Activated CD8-positive, alpha-beta memory T cell treated with anti-CD3 and anti-CD28 coated beads, Interleukin-2, amount 10 ng/mL, durations not matched to agents 7 days and 5 days (primary cell): ENCODE measurements around the gene TMA16. TPM values are rescaled to one million over a fixed set of nuclear protein-coding genes. Genes with fewer than 3 reads are reported as not detected.

Experiments used
- ATAC-seq: fragments of 150-1000 bp; cut with Tn5 transposase; one replicate; pipeline ENCODE4 v1.10.0; 2021; ENCODE audit warnings: moderate library complexity
- CTCF ChIA-PET: fragments of 350-600 bp; sonication (Branson Sonifier 250); formaldehyde crosslinking; loops from one replicate; lab custom pipeline; 2021; ENCODE audit warnings: antibody characterized with exemption; lab: Charles Lee
- DNase-seq: peaks from one replicate; pipeline ENCODE4 v3.0.0-alpha.2; 2020
- H3K27ac Mint-ChIP-seq: one replicate; pipeline ENCODE4 v1.8.0; 2021; ENCODE audit warnings: mild to moderate bottlenecking, mixed read lengths
- H3K27me3 Mint-ChIP-seq: one replicate; pipeline ENCODE4 v1.8.0; 2021; ENCODE audit warnings: mixed read lengths
- H3K36me3 Mint-ChIP-seq: one replicate; pipeline ENCODE4 v1.8.0; 2021; ENCODE audit warnings: mild to moderate bottlenecking, mixed read lengths
- H3K4me1 Mint-ChIP-seq: one replicate; pipeline ENCODE4 v1.8.0; 2021; ENCODE audit warnings: mixed read lengths
- H3K4me3 Mint-ChIP-seq: one replicate; pipeline ENCODE4 v1.8.0; 2021; ENCODE audit warnings: mild to moderate bottlenecking, moderate library complexity, mixed read lengths
- H3K9me3 Mint-ChIP-seq: one replicate; pipeline ENCODE4 v1.8.0; 2022; ENCODE audit warnings: low read depth, mixed read lengths
- total RNA-seq, 2 experiments: library from RNA; stranded (reverse); gene quantifications; one replicate each; pipeline ENCODE4 v1.2.3, GENCODE V29; 2021

TMA16 gene
- total RNA-seq, 2 experiments from 2014 or later, result 36.5 to 47.1 TPM

DNA sequence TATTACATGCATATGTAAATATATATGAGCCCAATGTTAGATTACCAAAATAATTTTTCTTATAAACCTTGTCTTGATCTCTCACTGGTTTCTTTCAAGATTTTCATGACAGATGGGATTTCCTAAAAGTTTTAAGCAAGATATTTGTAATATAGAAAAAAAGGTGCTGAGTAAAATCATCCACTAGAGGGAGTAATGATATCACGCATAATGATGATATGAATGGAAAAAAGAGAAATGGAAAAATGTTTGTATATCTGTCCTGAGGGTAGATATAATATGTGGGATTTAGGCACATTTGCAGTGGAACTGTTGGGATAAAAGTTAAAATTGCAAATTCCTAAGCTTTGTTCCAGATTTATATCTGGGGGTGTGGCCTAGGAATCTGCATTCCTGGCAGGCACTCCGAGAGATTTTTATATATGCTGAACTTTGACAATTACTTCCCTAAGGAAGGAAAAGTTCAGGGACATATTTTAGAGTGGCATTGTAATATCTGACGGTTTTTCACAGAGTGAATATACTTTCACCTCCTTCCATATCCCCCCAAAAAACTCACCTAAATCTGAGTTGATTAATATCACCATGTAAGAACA, 60.5 kb downstream of the TMA16 start:
- CTCF ChIA-PET, result interaction anchor here (1.8 to 2.5 kb wide), 3 partner anchors 119 to 200 kb away, joined by 5 to 7 read pairs (median 6); no protein-coding TSS in a partner anchor
- H3K27me3 Mint-ChIP-seq, result no peaks in the 10 kb centered on the region

DNA sequence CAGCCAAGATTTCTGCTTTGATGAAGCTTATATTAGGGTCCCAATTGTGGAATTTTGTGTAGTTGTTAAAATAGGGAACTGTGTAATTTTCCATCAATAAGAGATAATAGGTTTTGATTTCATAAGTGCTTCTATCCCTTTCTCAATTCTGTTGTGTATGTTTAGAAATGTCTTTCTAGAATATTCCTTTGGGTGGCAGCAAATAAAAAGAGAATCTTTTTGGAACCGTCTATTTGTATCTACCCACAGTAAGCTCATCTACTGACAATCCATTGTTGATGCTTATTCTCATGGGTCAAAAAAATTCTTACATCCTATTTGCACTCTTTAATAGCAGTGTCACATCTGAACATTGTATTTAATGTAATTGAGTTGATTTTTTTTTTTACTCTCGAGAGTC, 61.7 kb downstream of the TMA16 start:
- DNase-seq (no peak), ATAC-seq (no peak)
- CTCF ChIA-PET, result interaction anchor here (0.6 to 2.5 kb wide), 6 partner anchors 10 to 1176 kb away, joined by 3 to 7 read pairs (median 4); no protein-coding TSS in a partner anchor
- Mint-ChIP-seq H3K27me3 (no peaks in the 10 kb centered on the region), H3K4me3 (no peak overlapping the region), H3K36me3 (no peaks in the 10 kb centered on the region), H3K4me1 (peaks cover 12% of the 10 kb centered on the region), H3K9me3 (no peaks in the 10 kb centered on the region), H3K27ac (no peak overlapping the region)

More for the DNA sequence above, 60.5 kb downstream of the TMA16 start:
- Mint-ChIP-seq H3K4me3 (no peak overlapping the region), H3K27ac (no peak overlapping the region), H3K36me3 (no peaks in the 10 kb centered on the region), H3K4me1 (peaks cover 16% of the 10 kb centered on the region), H3K9me3 (no peaks in the 10 kb centered on the region)
- no peak for DNase-seq
- no peak for ATAC-seq

- DNase-seq (no peak), ATAC-seq (no peak)
- Mint-ChIP-seq H3K4me3 (no peak overlapping the region), H3K9me3 (no peaks in the 10 kb centered on the region), H3K27me3 (no peaks in the 10 kb centered on the region), H3K36me3 (no peaks in the 10 kb centered on the region), H3K27ac (no peak overlapping the region), H3K4me1 (peaks cover 12% of the 10 kb centered on the region)
- CTCF ChIA-PET, result interaction anchor here (0.9 to 2.5 kb wide), 4 partner anchors 11 to 1175 kb away, joined by 3 to 7 read pairs (median 5); no protein-coding TSS in a partner anchor
Observed at GRCh38 chr4:163556650-163557391, 62.3 kb downstream of the TMA16 start.

- no peaks in the 10 kb centered on the region for H3K36me3 Mint-ChIP-seq
- DNase-seq, result no peak
- H3K9me3 Mint-ChIP-seq, result no peaks in the 10 kb centered on the region
- no peak overlapping the region for H3K4me3 Mint-ChIP-seq
- peaks cover 12% of the 10 kb centered on the region for H3K4me1 Mint-ChIP-seq
- CTCF ChIA-PET, result interaction anchor here (0.7 to 1.4 kb wide), 3 partner anchors 12 to 1172 kb away, joined by 3 to 5 read pairs (median 4); no protein-coding TSS in a partner anchor
- peak; percentile 49 for ATAC-seq
- H3K27ac Mint-ChIP-seq, result no peak overlapping the region
- no peaks in the 10 kb centered on the region for H3K27me3 Mint-ChIP-seq
Observed at GRCh38 chr4:163558539-163559044, 64.1 kb downstream of the TMA16 start.

GRCh38 chr4:163562496-163562895, 68.0 kb downstream of the TMA16 start:
- no peaks in the 10 kb centered on the region for H3K9me3 Mint-ChIP-seq
- no peak overlapping the region for H3K27ac Mint-ChIP-seq
- ATAC-seq (no peak), DNase-seq (no peak)
- no peak overlapping the region for H3K4me3 Mint-ChIP-seq
- peaks cover 12% of the 10 kb centered on the region for H3K4me1 Mint-ChIP-seq
- H3K36me3 Mint-ChIP-seq, result no peaks in the 10 kb centered on the region
- CTCF ChIA-PET, result interaction anchor here (1.7 to 2.0 kb wide), 2 partner anchors 12 to 13 kb away, joined by 5 to 9 read pairs; no protein-coding TSS in a partner anchor
- no peaks in the 10 kb centered on the region for H3K27me3 Mint-ChIP-seq

GRCh38 chr4:163563592-163563991, 69.1 kb downstream of the TMA16 start:
- H3K27me3 Mint-ChIP-seq, result no peaks in the 10 kb centered on the region
- no peak overlapping the region for H3K4me3 Mint-ChIP-seq
- DNase-seq (no peak), ATAC-seq (no peak)
- H3K9me3 Mint-ChIP-seq, result no peaks in the 10 kb centered on the region
- H3K27ac Mint-ChIP-seq, result no peak overlapping the region
- CTCF ChIA-PET, result interaction anchor here (1.7 kb wide), 1 partner anchor 13 kb away, joined by 5 read pairs; no protein-coding TSS in a partner anchor
- peaks cover 3% of the 10 kb centered on the region for H3K4me1 Mint-ChIP-seq
- no peaks in the 10 kb centered on the region for H3K36me3 Mint-ChIP-seq

GRCh38 chr4:163564221-163564720, 69.8 kb downstream of the TMA16 start:
- Mint-ChIP-seq H3K4me3 (no peak overlapping the region), H3K4me1 (no peaks in the 10 kb centered on the region), H3K27ac (no peak overlapping the region), H3K27me3 (no peaks in the 10 kb centered on the region), H3K9me3 (no peaks in the 10 kb centered on the region), H3K36me3 (no peaks in the 10 kb centered on the region)
- DNase-seq, result no peak
- CTCF ChIA-PET, result interaction anchor here (1.7 kb wide), 1 partner anchor 14 kb away, joined by 5 read pairs; no protein-coding TSS in a partner anchor
- ATAC-seq, result no peak

GRCh38 chr4:163565226-163566135, 71.0 kb downstream of the TMA16 start:
- Mint-ChIP-seq H3K9me3 (no peaks in the 10 kb centered on the region), H3K27me3 (no peaks in the 10 kb centered on the region), H3K4me1 (no peaks in the 10 kb centered on the region), H3K4me3 (no peak overlapping the region), H3K36me3 (no peaks in the 10 kb centered on the region), H3K27ac (no peak overlapping the region)
- CTCF ChIA-PET, result no interaction called here
- no peak for DNase-seq
- ATAC-seq, result no peak

DNA sequence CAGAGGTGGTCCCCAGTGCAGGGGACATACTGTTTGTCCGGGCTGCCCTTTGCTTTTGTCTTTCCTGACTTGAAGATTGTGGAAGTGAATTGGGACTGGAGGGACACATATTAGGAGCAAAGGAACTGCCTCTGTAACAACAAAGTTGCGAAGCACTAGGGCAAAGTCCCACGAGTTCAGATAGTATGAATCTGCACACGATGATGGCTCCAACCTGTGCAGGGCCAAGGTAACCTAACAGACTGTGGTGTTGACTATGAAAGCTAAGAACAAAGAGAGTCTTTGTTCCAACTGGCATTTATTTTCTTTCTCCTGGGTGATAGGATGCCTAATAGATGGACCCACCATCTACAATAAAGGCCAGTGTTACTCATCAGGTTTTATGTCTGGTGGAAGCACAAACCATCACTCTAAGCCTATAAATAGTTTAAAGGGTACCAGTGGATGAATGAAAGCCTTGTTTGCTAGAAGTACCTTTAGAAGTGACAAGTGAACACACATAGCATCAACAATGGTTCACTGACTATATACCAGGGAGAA, 71.8 kb downstream of the TMA16 start:
- Mint-ChIP-seq H3K9me3 (no peaks in the 10 kb centered on the region), H3K36me3 (no peaks in the 10 kb centered on the region), H3K27me3 (no peaks in the 10 kb centered on the region), H3K4me3 (no peak overlapping the region), H3K4me1 (no peaks in the 10 kb centered on the region), H3K27ac (no peak overlapping the region)
- no peak for DNase-seq
- no peak for ATAC-seq
- CTCF ChIA-PET, result interaction anchor here (0.6 kb wide), 1 partner anchor 1145 kb away, joined by 3 read pairs; no protein-coding TSS in a partner anchor

DNA sequence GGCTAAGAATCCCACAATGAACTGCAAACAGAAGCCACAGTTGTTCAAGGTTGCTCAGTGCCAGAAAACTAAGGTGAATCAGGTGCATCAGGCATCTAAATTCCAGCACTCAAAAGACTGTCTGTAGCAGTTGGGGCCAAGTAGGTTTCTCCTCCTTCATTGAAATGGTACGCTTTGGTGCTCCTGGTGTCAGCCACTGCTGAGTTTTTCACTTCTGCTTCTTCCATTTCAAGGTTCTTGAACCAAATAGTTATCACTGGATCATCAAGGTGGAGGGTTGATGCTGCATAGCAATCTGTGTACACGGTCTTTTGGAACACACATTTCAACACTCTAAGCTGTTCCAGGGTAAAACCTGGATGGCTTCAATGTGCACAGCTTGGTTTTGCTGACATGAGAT, 74.4 kb downstream of the TMA16 start:
- Mint-ChIP-seq H3K4me1 (no peaks in the 10 kb centered on the region), H3K9me3 (no peaks in the 10 kb centered on the region), H3K4me3 (no peak overlapping the region), H3K27ac (no peak overlapping the region), H3K36me3 (no peaks in the 10 kb centered on the region), H3K27me3 (no peaks in the 10 kb centered on the region)
- DNase-seq (no peak), ATAC-seq (no peak)
- CTCF ChIA-PET, result no interaction called here
